GM08714 (cell line): ENCODE measurements around the gene HDAC8.
"Not testable (repeated sequence)": the region's sequence is repeated elsewhere in the genome, so short reads cannot be mapped to it uniquely, and the experiment has no call there.

Experiments used
- H3K4me3 ChIP-seq: fragments of 200-500 bp; sonication (Bioruptor generic); 2 replicates; pipeline ENCODE4 v1.5.1; 2014; ENCODE audit warnings: mild to moderate bottlenecking, low read length, inconsistent platforms
- ZNF274 ChIP-seq: IDR thresholded peaks from 2 replicates; pipeline ENCODE4 v1.6.1; 2012; ENCODE audit warnings: mild to moderate bottlenecking, low read depth, low read length

HDAC8 gene

GRCh38 chrX:72360326-72360725, 212.3 kb downstream of the HDAC8 start:
- no peak for TF ChIP-seq ZNF274
- no peak overlapping the region for H3K4me3 ChIP-seq

GRCh38 chrX:72358313-72358712, 214.3 kb downstream of the HDAC8 start:
- no peak overlapping the region for H3K4me3 ChIP-seq
- TF ChIP-seq ZNF274 = no peak

- no peak overlapping the region for H3K4me3 ChIP-seq
- no peak for TF ChIP-seq ZNF274
Observed at GRCh38 chrX:72352786-72353185, 219.9 kb downstream of the HDAC8 start.

- H3K4me3 ChIP-seq = no peak overlapping the region
- no peak for TF ChIP-seq ZNF274
Observed at GRCh38 chrX:72351606-72352334, 220.9 kb downstream of the HDAC8 start.

GRCh38 chrX:72349190-72349589, 223.5 kb downstream of the HDAC8 start:
- no peak overlapping the region for H3K4me3 ChIP-seq
- no peak for TF ChIP-seq ZNF274

GRCh38 chrX:72348247-72348979, 224.2 kb downstream of the HDAC8 start:
- no peak overlapping the region for H3K4me3 ChIP-seq
- no peak for TF ChIP-seq ZNF274

GRCh38 chrX:72347366-72347765, 225.3 kb downstream of the HDAC8 start:
- no peak for TF ChIP-seq ZNF274
- no peak overlapping the region for H3K4me3 ChIP-seq

GRCh38 chrX:72346302-72346949, 226.2 kb downstream of the HDAC8 start:
- H3K4me3 ChIP-seq = no peak overlapping the region
- TF ChIP-seq ZNF274 = no peak

GRCh38 chrX:72340626-72341025, 232.0 kb downstream of the HDAC8 start:
- TF ChIP-seq ZNF274 = no peak
- H3K4me3 ChIP-seq = no peak overlapping the region

- H3K4me3 ChIP-seq = no peak overlapping the region
- TF ChIP-seq ZNF274 = no peak
Observed at GRCh38 chrX:72340041-72340440, 232.6 kb downstream of the HDAC8 start.

- H3K4me3 ChIP-seq = no peak overlapping the region
- no peak for TF ChIP-seq ZNF274
Observed at GRCh38 chrX:72330131-72330530, 242.5 kb downstream of the HDAC8 start.

GRCh38 chrX:72326605-72327300, 245.9 kb downstream of the HDAC8 start:
- H3K4me3 ChIP-seq = no peak overlapping the region
- TF ChIP-seq ZNF274 = no peak

GRCh38 chrX:72319651-72320050, 253.0 kb downstream of the HDAC8 start:
- not testable (repeated sequence) for H3K4me3 ChIP-seq

GRCh38 chrX:72317139-72317538, 255.5 kb downstream of the HDAC8 start:
- no peak overlapping the region for H3K4me3 ChIP-seq
- TF ChIP-seq ZNF274 = no peak

GRCh38 chrX:72316408-72317110, 256.1 kb downstream of the HDAC8 start:
- no peak overlapping the region for H3K4me3 ChIP-seq
- no peak for TF ChIP-seq ZNF274
